Mesendoderm (in vitro differentiated cells): ENCODE data around the gene CTSW.

Experiments
- DNase-seq: peaks from one replicate; pipeline ENCODE4 v3.0.0; 2013
- H2AK5ac ChIP-seq: 2 replicates; pipeline ENCODE4 v1.6.1; 2013; ENCODE audit warnings: low read length, inconsistent platforms
- H2BK120ac ChIP-seq: 2 replicates; pipeline ENCODE4 v1.6.1; 2013; ENCODE audit warnings: low read depth, mild to moderate bottlenecking, low read length, moderate library complexity, mixed read lengths
- H2BK15ac ChIP-seq: replicated peaks from 2 replicates; pipeline ENCODE4 v1.6.1; 2013; ENCODE audit warnings: low read depth, mild to moderate bottlenecking, moderate library complexity
- H2BK5ac ChIP-seq: 2 replicates; pipeline ENCODE4 v1.6.1; 2013; ENCODE audit warnings: low read length, inconsistent platforms
- H3K18ac ChIP-seq: 2 replicates; pipeline ENCODE4 v1.6.1; 2013; ENCODE audit warnings: mild to moderate bottlenecking, low read length, mixed read lengths
- H3K23ac ChIP-seq: one replicate; pipeline ENCODE4 v1.6.1; 2013; ENCODE audit warnings: low read length
- H3K27ac ChIP-seq: 2 replicates; pipeline ENCODE4 v1.5.1; 2013; ENCODE audit warnings: low read depth, mild to moderate bottlenecking, inconsistent platforms, low read length, moderate library complexity
- H3K27me3 ChIP-seq: 2 replicates; pipeline ENCODE4 v1.6.1; 2013; ENCODE audit warnings: low read length, control low read depth, mild to moderate bottlenecking, inconsistent platforms; ENCODE audit not compliant: insufficient read depth, poor library complexity
- H3K36me3 ChIP-seq: 2 replicates; pipeline ENCODE4 v1.6.1; 2013; ENCODE audit warnings: low read length, inconsistent platforms; ENCODE audit not compliant: control insufficient read depth, insufficient read depth
- H3K4ac ChIP-seq: one replicate; pipeline ENCODE4 v1.6.1; 2013; ENCODE audit warnings: low read depth, mild to moderate bottlenecking, low read length, moderate library complexity
- H3K4me1 ChIP-seq: 2 replicates; pipeline ENCODE4 v1.6.1; 2013; ENCODE audit warnings: low read depth, low read length, inconsistent platforms; ENCODE audit not compliant: control insufficient read depth
- H3K4me2 ChIP-seq: 2 replicates; pipeline ENCODE4 v1.6.1; 2013; ENCODE audit warnings: low read length
- H3K4me3 ChIP-seq: 2 replicates; pipeline ENCODE4 v1.5.1; 2013; ENCODE audit warnings: mild to moderate bottlenecking, low read length
- H3K56ac ChIP-seq: one replicate; pipeline ENCODE4 v1.6.1; 2013; ENCODE audit warnings: low read length
- H3K79me1 ChIP-seq: 2 replicates; pipeline ENCODE4 v1.6.1; 2013; ENCODE audit warnings: low read length, inconsistent platforms
- H3K79me2 ChIP-seq: 2 replicates; pipeline ENCODE4 v1.6.1; 2013; ENCODE audit warnings: mild to moderate bottlenecking, low read length; ENCODE audit not compliant: control insufficient read depth, insufficient read depth
- H3K9ac ChIP-seq: 2 replicates; pipeline ENCODE4 v1.6.1; 2013; ENCODE audit warnings: low read length, inconsistent platforms
- H4K5ac ChIP-seq: one replicate; pipeline ENCODE4 v1.6.1; 2013; ENCODE audit warnings: low read length
- H4K8ac ChIP-seq: one replicate; pipeline ENCODE4 v1.6.1; 2013; ENCODE audit warnings: low read depth, mild to moderate bottlenecking, control low read depth, low read length, moderate library complexity
- WGBS: extraction: QIAGEN DNeasy Blood & Tissue Kit; methylation state at CpG from one replicate; pipeline ENCODE4 v1.1.7; 2013; ENCODE audit warnings: low lambda C conversion rate, missing lambda C conversion rate; ENCODE audit not compliant: insufficient coverage; ENCODE audit errors: extremely low coverage; 5-methylcytosine and 5-hydroxymethylcytosine counted together

Gene CTSW

GRCh38 chr11:65886826-65887722 lies 7.4 kb downstream of the CTSW start:
- H3K4me2 ChIP-seq: peak overlapping the region; percentile 96
- peak overlapping the region; percentile 84 for H3K4me3 ChIP-seq
- no peak overlapping the region for H4K8ac ChIP-seq
- no peak overlapping the region for H2BK120ac ChIP-seq
- H3K27ac ChIP-seq: peak overlapping the region; percentile 4
- peaks cover 9% of the 10 kb centered on the region for H3K79me1 ChIP-seq
- H3K23ac ChIP-seq: no peak overlapping the region
- peaks cover 14% of the 10 kb centered on the region for H3K36me3 ChIP-seq
- no peak overlapping the region for H3K4ac ChIP-seq
- H3K4me1 ChIP-seq: peaks cover 6% of the 10 kb centered on the region
- peaks cover 3% of the 10 kb centered on the region for H3K79me2 ChIP-seq
- no peak for DNase-seq
- H2BK15ac ChIP-seq: no peak overlapping the region
- no peak overlapping the region for H2BK5ac ChIP-seq
- H3K27me3 ChIP-seq: no peaks in the 10 kb centered on the region
- WGBS: no CpG with 5 or more reads among the region's 14 CpGs
- peak overlapping the region; percentile 97 for H3K56ac ChIP-seq
- H3K9ac ChIP-seq: peak overlapping the region; percentile 96
- H4K5ac ChIP-seq: no peak overlapping the region
- no peak overlapping the region for H3K18ac ChIP-seq
- peak overlapping the region; percentile 74 for H2AK5ac ChIP-seq

- peak overlapping the region; percentile 74 for H2AK5ac ChIP-seq
- H2BK120ac ChIP-seq: no peak overlapping the region
- no peak for DNase-seq
- H3K4ac ChIP-seq: no peak overlapping the region
- H3K27me3 ChIP-seq: no peaks in the 10 kb centered on the region
- no CpG with 5 or more reads among the region's 23 CpGs for WGBS
- peak overlapping the region; percentile 84 for H3K4me3 ChIP-seq
- H4K5ac ChIP-seq: no peak overlapping the region
- H3K4me1 ChIP-seq: peaks cover 6% of the 10 kb centered on the region
- H3K79me2 ChIP-seq: peaks cover 3% of the 10 kb centered on the region
- H3K23ac ChIP-seq: no peak overlapping the region
- H3K36me3 ChIP-seq: peaks cover 14% of the 10 kb centered on the region
- H3K79me1 ChIP-seq: peaks cover 9% of the 10 kb centered on the region
- H3K9ac ChIP-seq: peak overlapping the region; percentile 96
- peak overlapping the region; percentile 59 for H3K27ac ChIP-seq
- H3K18ac ChIP-seq: no peak overlapping the region
- no peak overlapping the region for H2BK15ac ChIP-seq
- no peak overlapping the region for H4K8ac ChIP-seq
- H3K4me2 ChIP-seq: peak overlapping the region; percentile 96
- no peak overlapping the region for H2BK5ac ChIP-seq
- peak overlapping the region; percentile 97 for H3K56ac ChIP-seq
These were observed 8.1 kb downstream of the CTSW start for GRCh38 chr11:65887723-65888162.

GRCh38 chr11:65888163-65888814 lies 8.7 kb downstream of the CTSW start, which contains the start of gene FIBP:
FIBP (minus strand) TSS chr11:65888471; CDS start chr11:65888418, 53 bp downstream.
- H3K18ac ChIP-seq: peak within 1 kb of the TSS; percentile 29
- H3K4ac ChIP-seq: no peak within 1 kb of the TSS
- H3K79me2 ChIP-seq: peaks cover 3% of the 10 kb centered on the region
- H3K9ac ChIP-seq: peak within 1 kb of the TSS; percentile 96
- H4K5ac ChIP-seq: no peak within 1 kb of the TSS
- H3K23ac ChIP-seq: peak within 1 kb of the TSS; percentile 94
- peak within 1 kb of the TSS; percentile 84 for H3K4me3 ChIP-seq
- H3K36me3 ChIP-seq: peaks cover 12% of the 10 kb centered on the region
- H3K4me2 ChIP-seq: peak within 1 kb of the TSS; percentile 96
- H3K27ac ChIP-seq: peak within 1 kb of the TSS; percentile 59
- no CpG with 5 or more reads among the region's 57 CpGs for WGBS
- no peak within 1 kb of the TSS for H2BK15ac ChIP-seq
- H4K8ac ChIP-seq: no peak within 1 kb of the TSS
- DNase-seq: peak; percentile 98
- H3K4me1 ChIP-seq: peaks cover 6% of the 10 kb centered on the region
- no peak within 1 kb of the TSS for H2BK120ac ChIP-seq
- H3K79me1 ChIP-seq: peaks cover 9% of the 10 kb centered on the region
- H3K27me3 ChIP-seq: no peaks in the 10 kb centered on the region
- peak within 1 kb of the TSS; percentile 74 for H2AK5ac ChIP-seq
- H2BK5ac ChIP-seq: no peak within 1 kb of the TSS
- H3K56ac ChIP-seq: peak within 1 kb of the TSS; percentile 97

GRCh38 chr11:65890324-65891218 lies 10.9 kb downstream of the CTSW start, which contains the start of gene CCDC85B:
CCDC85B (plus strand) TSS chr11:65890673; CDS start chr11:65890784, 111 bp downstream.
- H3K9ac ChIP-seq: peak within 1 kb of the TSS; percentile 75
- H3K4ac ChIP-seq: peak within 1 kb of the TSS; percentile 38
- H2BK120ac ChIP-seq: no peak within 1 kb of the TSS
- H3K18ac ChIP-seq: peak within 1 kb of the TSS; percentile 82
- peak within 1 kb of the TSS; percentile 60 for H3K27ac ChIP-seq
- no peak within 1 kb of the TSS for H2BK15ac ChIP-seq
- H4K8ac ChIP-seq: no peak within 1 kb of the TSS
- H3K4me1 ChIP-seq: peaks cover 6% of the 10 kb centered on the region
- peak within 1 kb of the TSS; percentile 58 for H3K4me2 ChIP-seq
- no peak within 1 kb of the TSS for H2BK5ac ChIP-seq
- peaks cover 8% of the 10 kb centered on the region for H3K79me1 ChIP-seq
- peak within 1 kb of the TSS; percentile 44 for H3K4me3 ChIP-seq
- H3K27me3 ChIP-seq: no peaks in the 10 kb centered on the region
- DNase-seq: peak; percentile 96
- no CpG with 5 or more reads among the region's 94 CpGs for WGBS
- H4K5ac ChIP-seq: no peak within 1 kb of the TSS
- H3K36me3 ChIP-seq: peaks cover 2% of the 10 kb centered on the region
- peak within 1 kb of the TSS; percentile 98 for H3K56ac ChIP-seq
- no peak within 1 kb of the TSS for H2AK5ac ChIP-seq
- H3K79me2 ChIP-seq: peaks cover 3% of the 10 kb centered on the region
- H3K23ac ChIP-seq: peak within 1 kb of the TSS; percentile 80
